ENCODE measurements around the gene CDCA4.

The CDCA4 gene

DNA sequence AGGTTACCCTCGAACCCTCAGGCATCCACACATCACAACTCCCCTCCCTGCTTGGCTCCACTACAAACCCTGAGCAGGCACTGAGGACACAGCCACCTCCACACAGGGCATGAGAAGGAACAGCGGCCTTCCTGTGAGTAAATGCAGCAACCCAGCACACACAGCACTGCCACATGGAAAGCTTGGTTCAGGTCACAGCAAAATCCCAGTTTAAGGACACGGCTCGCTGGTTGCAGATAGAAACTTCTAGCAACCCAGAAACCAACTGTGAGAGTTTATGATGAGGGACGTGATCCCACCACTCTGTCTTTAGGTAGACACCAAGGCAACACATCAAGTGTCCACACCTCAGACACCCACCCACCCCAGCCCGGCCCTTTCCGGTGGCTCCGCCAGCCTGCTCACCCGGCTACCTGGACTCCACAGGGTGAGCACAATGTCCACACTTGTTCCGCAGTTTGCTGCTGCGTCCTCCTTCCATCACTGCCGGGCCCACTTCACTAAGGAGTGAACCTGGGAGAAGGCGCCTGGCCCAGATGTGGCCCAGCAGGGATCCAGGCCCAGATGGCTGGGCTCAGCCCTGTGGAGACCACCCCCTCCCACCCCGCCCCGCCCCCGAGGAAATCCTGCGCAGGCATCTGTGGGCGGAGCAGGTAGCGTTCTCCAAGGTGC lies 13.2 kb downstream of the CDCA4 start:
- no peak overlapping the region for H3K4me2 ChIP-seq (ENCODE audit: insufficient read depth, low read length)
- H3K36me3 ChIP-seq (ENCODE audit: insufficient read depth, low read length): peaks cover 71% of the 10 kb centered on the region
- TF ChIP-seq EZH2 (IDR thresholded peaks at IDR 0.05; ENCODE audit: borderline replicate concordance, low read depth, low read length, severe bottlenecking): no peak
- H4K20me1 ChIP-seq (ENCODE audit: insufficient read depth, low read length): peaks cover 71% of the 10 kb centered on the region
- no peak overlapping the region for H2AFZ ChIP-seq (ENCODE audit: low read depth, low read length)
- H3K4me3 ChIP-seq (ENCODE audit: low read depth in 1 of 2, low read length in 2 of 2): no peak overlapping the region
- H3K79me2 ChIP-seq (ENCODE audit: insufficient read depth, low read length): peaks cover 58% of the 10 kb centered on the region
- no peaks in the 10 kb centered on the region for H3K9me3 ChIP-seq (ENCODE audit: insufficient read depth, low read length, severe bottlenecking)
- DNase-seq (no peak), ATAC-seq (ENCODE audit: insufficient read depth, low read depth) (0 out of 3 replicates have a peak, but pooled peaks have one; percentile 2)
- H3K4me1 ChIP-seq (ENCODE audit: insufficient read depth, low read length): no peaks in the 10 kb centered on the region
- H3K27me3 ChIP-seq (ENCODE audit: insufficient read depth, low read length, poor library complexity): no peaks in the 10 kb centered on the region
- no peak overlapping the region for H3K27ac ChIP-seq (ENCODE audit: low read length)
- H3K9ac ChIP-seq (ENCODE audit: low read depth, low read length): no peak overlapping the region

GRCh38 chr14:105006831-105007592 lies 13.9 kb downstream of the CDCA4 start:
- no peak for TF ChIP-seq EZH2 (IDR thresholded peaks at IDR 0.05; ENCODE audit: borderline replicate concordance, low read depth, low read length, severe bottlenecking)
- peaks cover 51% of the 10 kb centered on the region for H3K79me2 ChIP-seq (ENCODE audit: insufficient read depth, low read length)
- DNase-seq (no peak), ATAC-seq (ENCODE audit: insufficient read depth, low read depth) (peak; percentile 22; the same call in 2 of the 3 replicates)
- H3K27me3 ChIP-seq (ENCODE audit: insufficient read depth, low read length, poor library complexity): no peaks in the 10 kb centered on the region
- no peak overlapping the region for H3K4me3 ChIP-seq (ENCODE audit: low read depth in 1 of 2, low read length in 2 of 2)
- H2AFZ ChIP-seq (ENCODE audit: low read depth, low read length): no peak overlapping the region
- H3K9me3 ChIP-seq (ENCODE audit: insufficient read depth, low read length, severe bottlenecking): no peaks in the 10 kb centered on the region
- no peak overlapping the region for H3K4me2 ChIP-seq (ENCODE audit: insufficient read depth, low read length)
- peaks cover 63% of the 10 kb centered on the region for H3K36me3 ChIP-seq (ENCODE audit: insufficient read depth, low read length)
- peaks cover 64% of the 10 kb centered on the region for H4K20me1 ChIP-seq (ENCODE audit: insufficient read depth, low read length)
- no peak overlapping the region for H3K9ac ChIP-seq (ENCODE audit: low read depth, low read length)
- H3K4me1 ChIP-seq (ENCODE audit: insufficient read depth, low read length): no peaks in the 10 kb centered on the region
- no peak overlapping the region for H3K27ac ChIP-seq (ENCODE audit: low read length)

GRCh38 chr14:105005929-105006830 lies 14.7 kb downstream of the CDCA4 start:
- DNase-seq: no peak
- no peak overlapping the region for H3K27ac ChIP-seq (ENCODE audit: low read length)
- H2AFZ ChIP-seq (ENCODE audit: low read depth, low read length): no peak overlapping the region
- H3K4me3 ChIP-seq (ENCODE audit: low read depth in 1 of 2, low read length in 2 of 2): no peak overlapping the region
- no peaks in the 10 kb centered on the region for H3K27me3 ChIP-seq (ENCODE audit: insufficient read depth, low read length, poor library complexity)
- peaks cover 43% of the 10 kb centered on the region for H3K79me2 ChIP-seq (ENCODE audit: insufficient read depth, low read length)
- no peaks in the 10 kb centered on the region for H3K9me3 ChIP-seq (ENCODE audit: insufficient read depth, low read length, severe bottlenecking)
- H3K4me2 ChIP-seq (ENCODE audit: insufficient read depth, low read length): no peak overlapping the region
- ATAC-seq (ENCODE audit: insufficient read depth, low read depth): peak; percentile 39
- peaks cover 55% of the 10 kb centered on the region for H3K36me3 ChIP-seq (ENCODE audit: insufficient read depth, low read length)
- H3K4me1 ChIP-seq (ENCODE audit: insufficient read depth, low read length): no peaks in the 10 kb centered on the region
- H4K20me1 ChIP-seq (ENCODE audit: insufficient read depth, low read length): peaks cover 56% of the 10 kb centered on the region
- no peak overlapping the region for H3K9ac ChIP-seq (ENCODE audit: low read depth, low read length)
- TF ChIP-seq EZH2 (IDR thresholded peaks at IDR 0.05; ENCODE audit: borderline replicate concordance, low read depth, low read length, severe bottlenecking): no peak
- TF ChIP-seq, protein P1, sequence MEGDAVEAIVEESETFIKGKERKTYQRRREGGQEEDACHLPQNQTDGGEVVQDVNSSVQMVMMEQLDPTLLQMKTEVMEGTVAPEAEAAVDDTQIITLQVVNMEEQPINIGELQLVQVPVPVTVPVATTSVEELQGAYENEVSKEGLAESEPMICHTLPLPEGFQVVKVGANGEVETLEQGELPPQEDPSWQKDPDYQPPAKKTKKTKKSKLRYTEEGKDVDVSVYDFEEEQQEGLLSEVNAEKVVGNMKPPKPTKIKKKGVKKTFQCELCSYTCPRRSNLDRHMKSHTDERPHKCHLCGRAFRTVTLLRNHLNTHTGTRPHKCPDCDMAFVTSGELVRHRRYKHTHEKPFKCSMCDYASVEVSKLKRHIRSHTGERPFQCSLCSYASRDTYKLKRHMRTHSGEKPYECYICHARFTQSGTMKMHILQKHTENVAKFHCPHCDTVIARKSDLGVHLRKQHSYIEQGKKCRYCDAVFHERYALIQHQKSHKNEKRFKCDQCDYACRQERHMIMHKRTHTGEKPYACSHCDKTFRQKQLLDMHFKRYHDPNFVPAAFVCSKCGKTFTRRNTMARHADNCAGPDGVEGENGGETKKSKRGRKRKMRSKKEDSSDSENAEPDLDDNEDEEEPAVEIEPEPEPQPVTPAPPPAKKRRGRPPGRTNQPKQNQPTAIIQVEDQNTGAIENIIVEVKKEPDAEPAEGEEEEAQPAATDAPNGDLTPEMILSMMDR (IDR thresholded peaks at IDR 0.05; ENCODE audit: borderline replicate concordance, extremely low read depth, low read length, poor library complexity, severe bottlenecking): no peak

GRCh38 chr14:105005329-105005928 lies 15.5 kb downstream of the CDCA4 start:
- no peak overlapping the region for H3K9ac ChIP-seq (ENCODE audit: low read depth, low read length)
- no peak overlapping the region for H3K27ac ChIP-seq (ENCODE audit: low read length)
- peak; percentile 34 for ATAC-seq (ENCODE audit: insufficient read depth, low read depth)

More at GRCh38 chr14:105005329-105005928, 15.5 kb downstream of the CDCA4 start:
- no peak for DNase-seq
- no peak overlapping the region for H3K4me3 ChIP-seq (ENCODE audit: low read depth in 1 of 2, low read length in 2 of 2)
- H3K36me3 ChIP-seq (ENCODE audit: insufficient read depth, low read length): peaks cover 48% of the 10 kb centered on the region
- H3K27me3 ChIP-seq (ENCODE audit: insufficient read depth, low read length, poor library complexity): no peaks in the 10 kb centered on the region
- peaks cover 35% of the 10 kb centered on the region for H3K79me2 ChIP-seq (ENCODE audit: insufficient read depth, low read length)
- no peaks in the 10 kb centered on the region for H3K4me1 ChIP-seq (ENCODE audit: insufficient read depth, low read length)
- H3K9me3 ChIP-seq (ENCODE audit: insufficient read depth, low read length, severe bottlenecking): no peaks in the 10 kb centered on the region
- no peak for TF ChIP-seq EZH2 (IDR thresholded peaks at IDR 0.05; ENCODE audit: borderline replicate concordance, low read depth, low read length, severe bottlenecking)
- H2AFZ ChIP-seq (ENCODE audit: low read depth, low read length): no peak overlapping the region
- no peak overlapping the region for H3K4me2 ChIP-seq (ENCODE audit: insufficient read depth, low read length)
- H4K20me1 ChIP-seq (ENCODE audit: insufficient read depth, low read length): peaks cover 48% of the 10 kb centered on the region
